Measurements from ENCODE around the gene ELOVL7.

GRCh38 chr5:60893521-60893920 lies 49.5 kb upstream of the ELOVL7 start:
- TF ChIP-seq CTCF (IDR thresholded peaks at IDR 0.05): no peak
- TF ChIP-seq EZH2 (IDR thresholded peaks at IDR 0.05; ENCODE audit: borderline replicate concordance, insufficient read depth, low read depth, low read length, poor library complexity, severe bottlenecking): no peak
